ENCODE results near the gene ECE2.
A peak's percentile ranks its signal among the peaks of the same experiment; 100 is the strongest.

DNA sequence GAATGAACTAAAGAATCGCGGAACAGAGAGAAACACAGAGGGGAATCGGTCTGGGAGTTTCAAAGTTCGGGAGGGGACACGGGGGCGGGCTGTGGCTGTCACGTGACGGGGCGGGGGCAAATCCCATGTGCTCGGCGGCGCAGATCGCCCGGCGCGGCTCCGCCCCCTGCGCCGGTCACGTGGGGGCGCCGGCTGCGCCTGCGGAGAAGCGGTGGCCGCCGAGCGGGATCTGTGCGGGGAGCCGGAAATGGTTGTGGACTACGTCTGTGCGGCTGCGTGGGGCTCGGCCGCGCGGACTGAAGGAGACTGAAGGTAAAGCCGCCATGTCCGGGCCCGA, 38.5 kb downstream of the ECE2 start, which contains the start of gene EIF4G1:
- TF ChIP-seq CTCF (IDR thresholded peaks at IDR 0.05) (no peak), POLR2A (IDR thresholded peaks at IDR 0.05) (peak in 1 of 2 donors; percentile 75), EP300 (IDR thresholded peaks at IDR 0.05) (peak in 1 of 2 donors; percentile 74)

All from tibial nerve (tissue), 4 donors.